Erythroblast (primary cell): ENCODE data around the gene DENND6A.

Experiments used
- GATA1 ChIP-seq: IDR thresholded peaks from 2 replicates; pipeline ENCODE4 v1.6.1; 2011; ENCODE audit warnings: low read depth, mild to moderate bottlenecking, control low read depth, low read length, moderate library complexity
- POLR2A ChIP-seq: IDR thresholded peaks from 2 replicates; pipeline ENCODE4 v1.6.1; 2011; ENCODE audit warnings: mild to moderate bottlenecking, low read length

DNA sequence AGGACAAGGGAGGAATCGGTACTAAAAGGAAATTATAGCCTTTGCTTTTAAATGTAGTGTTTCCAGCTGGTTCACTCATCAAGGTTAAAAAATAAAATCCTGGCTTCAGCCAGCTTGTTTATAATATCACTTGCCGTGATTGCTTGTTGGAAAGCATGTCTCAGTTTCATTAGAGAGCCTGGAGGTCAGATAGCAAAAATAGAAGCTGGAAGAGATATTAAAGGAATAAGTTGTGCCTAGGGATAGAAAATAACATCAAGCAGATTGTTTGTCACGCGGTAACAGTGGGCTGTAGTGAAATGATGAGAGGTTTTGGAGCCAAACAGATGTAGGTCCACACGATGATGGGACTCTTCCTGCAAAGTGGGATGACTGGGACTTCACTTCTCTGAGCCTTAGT lies 45.5 kb upstream of the DENND6A start:
- TF ChIP-seq POLR2A (no peak), GATA1 (no peak)
